AG20443 (cell line): ENCODE data around the gene HRH1.
"Not testable (repeated sequence)": the region's sequence is repeated elsewhere in the genome, so short reads cannot be mapped to it uniquely, and the experiment has no call there.

ENCODE experiments used
- DNase-seq: peaks from one replicate; pipeline ENCODE4 v3.0.0; 2012; ENCODE audit warnings: low spot score, mixed read lengths

Gene HRH1

DNA sequence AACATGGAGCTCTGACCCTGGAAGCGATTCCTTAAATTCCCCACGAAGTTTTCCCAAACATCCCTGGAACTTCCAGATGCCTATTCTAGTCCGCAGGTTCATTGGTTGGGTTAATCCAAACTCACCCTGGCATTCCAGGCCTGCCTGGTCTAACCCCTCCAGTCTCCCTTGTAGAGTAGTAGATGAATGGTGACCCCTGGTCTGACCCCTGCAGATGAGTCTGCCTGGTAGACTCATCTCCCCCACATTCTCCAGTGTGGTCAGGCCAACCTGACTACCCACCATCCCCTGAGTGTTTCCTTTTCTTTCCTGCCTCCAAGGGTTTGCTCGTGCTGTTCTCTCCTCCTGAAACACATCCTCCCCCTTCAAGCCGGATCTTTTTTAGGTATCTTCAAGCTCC is 10.8 kb upstream of the HRH1 start:
- DNase-seq, result no peak

DNA sequence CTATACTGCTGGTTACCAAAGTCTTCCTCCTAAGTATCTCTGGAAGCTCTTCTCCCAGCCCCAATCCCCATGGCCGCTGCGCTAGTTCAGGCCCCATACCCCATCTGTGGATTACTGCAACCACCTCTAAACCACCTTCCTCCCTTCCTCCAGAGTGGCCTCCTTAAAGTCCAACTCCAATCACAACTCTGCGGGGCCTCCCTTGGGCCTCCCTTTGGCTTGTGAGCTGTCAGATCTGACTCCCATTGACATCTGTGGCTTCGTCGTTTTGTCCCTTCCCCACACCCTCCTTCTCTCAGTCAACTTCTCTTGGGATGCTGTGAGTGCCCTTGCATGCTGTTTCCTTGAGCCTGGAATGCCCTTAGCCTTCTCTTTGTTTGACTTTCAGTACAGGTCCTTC is 9.3 kb upstream of the HRH1 start:
- no peak for DNase-seq

DNA sequence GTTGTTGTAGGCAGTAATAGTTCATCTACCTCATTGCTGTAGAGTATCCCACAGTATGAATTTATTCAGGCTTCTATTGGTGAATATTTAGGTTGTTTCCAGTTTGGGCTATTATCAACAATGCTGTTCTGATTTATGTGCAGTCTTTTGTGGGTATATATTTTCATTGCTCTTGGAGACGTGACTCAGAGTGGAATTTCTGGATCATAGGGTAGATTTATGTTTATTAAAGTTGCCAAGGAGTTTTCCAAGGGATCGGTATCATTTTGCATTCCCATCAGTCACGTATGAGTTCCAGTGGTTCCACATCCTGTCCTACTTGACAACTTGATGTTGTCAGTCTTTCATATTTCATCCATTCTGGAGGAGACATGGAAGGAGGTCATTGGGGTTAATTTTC is 8.4 kb upstream of the HRH1 start:
- DNase-seq, result peak; percentile 53

DNA sequence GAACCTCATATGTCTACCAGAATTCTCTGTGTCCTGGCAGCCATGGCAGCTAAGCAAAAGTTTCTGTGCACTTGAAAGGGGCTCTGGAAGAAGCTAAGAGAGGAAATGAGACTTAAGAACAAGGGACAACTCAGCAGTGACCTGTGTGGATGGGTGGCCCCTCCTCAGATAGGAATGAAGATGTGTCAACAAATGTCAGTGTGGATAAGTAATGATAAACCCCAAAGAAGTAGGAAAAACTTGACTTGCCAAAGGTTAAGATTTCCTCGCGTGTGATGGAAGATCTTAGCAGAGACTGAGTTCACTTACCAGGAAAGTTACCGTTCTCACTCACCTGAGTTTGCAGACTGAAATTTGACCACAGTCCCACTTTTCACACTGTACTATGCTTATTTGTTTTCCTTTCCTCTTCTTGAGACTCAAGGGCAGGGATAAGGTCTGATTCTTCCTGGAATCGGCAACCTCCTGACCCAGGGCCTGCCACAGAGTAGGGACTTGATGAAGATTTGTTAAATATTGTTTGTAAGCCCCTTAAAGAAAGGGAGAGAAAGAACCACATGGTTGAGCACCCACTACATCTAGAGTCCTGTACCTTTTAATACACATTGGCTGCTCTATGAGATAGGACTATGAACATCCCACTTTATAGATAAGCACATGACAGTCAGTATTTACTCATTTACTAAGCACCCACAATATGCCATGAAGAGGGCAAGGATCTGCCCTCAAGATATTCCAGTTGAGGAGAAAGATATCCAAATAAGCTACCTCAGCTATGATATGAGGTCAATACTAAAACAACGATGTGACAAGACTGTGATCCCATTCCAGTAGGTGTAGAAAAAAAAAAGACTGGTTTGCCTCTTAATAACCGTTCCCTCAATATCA is 7.3 kb upstream of the HRH1 start:
- DNase-seq, result no peak

DNA sequence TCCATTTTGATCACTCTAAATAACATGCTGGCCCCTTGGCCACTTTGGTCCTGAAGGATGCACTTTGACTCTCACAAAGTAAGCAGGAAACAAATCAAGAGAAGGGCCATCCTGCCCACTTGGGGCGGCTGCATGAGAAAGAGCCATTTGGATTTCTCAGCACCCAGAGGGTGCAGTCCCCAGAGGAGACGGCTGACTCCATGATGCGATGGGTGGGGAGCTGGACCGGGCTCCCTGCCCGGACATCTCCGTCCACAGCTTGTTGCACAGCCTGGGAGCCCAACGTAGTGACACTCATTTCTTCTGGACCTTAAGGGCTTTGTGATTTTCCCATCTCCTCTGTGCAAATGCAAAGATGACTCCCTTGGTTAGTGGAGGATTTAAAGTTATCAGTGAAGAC is 4.0 kb upstream of the HRH1 start:
- DNase-seq, result no peak

DNA sequence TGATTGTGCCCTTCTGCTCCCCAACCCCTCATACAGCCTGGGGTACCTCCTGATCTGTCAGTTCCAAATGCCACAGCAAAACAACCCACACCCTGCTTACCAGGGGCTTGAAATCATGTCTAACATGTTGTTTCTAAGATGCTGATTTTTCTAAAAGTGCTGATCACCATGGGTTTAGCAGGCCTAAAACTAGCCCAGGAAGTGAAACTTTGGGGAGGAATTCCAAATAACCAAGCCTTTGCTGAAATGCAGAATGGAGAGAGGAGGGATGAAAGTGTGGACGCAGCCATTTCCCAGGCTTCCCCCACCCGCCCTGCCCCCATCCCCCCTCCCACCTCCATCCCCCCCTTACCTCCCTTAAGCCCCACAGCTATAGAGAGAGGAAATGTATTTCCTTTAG is 2.0 kb upstream of the HRH1 start:
- DNase-seq, result no peak

DNA sequence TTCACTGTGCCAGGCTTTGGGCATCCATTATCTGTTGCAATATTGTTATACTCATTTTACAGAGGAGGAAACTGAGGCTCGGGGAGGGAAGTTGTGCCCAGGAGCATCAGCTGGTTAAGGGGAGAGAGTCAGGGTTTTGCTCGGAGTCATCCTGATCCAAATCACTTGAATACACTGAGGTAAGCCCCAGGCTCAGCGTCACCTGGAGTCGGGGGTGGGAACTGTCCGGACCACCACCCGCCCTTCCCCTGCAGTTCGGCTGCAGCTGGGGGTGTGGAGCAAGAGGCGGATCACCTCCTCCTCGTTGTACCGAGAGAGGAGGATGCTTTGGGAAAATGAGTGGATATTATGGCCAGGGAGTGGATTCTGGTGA is 646 bp downstream of the HRH1 start:
- DNase-seq, result peak; percentile 18

DNA sequence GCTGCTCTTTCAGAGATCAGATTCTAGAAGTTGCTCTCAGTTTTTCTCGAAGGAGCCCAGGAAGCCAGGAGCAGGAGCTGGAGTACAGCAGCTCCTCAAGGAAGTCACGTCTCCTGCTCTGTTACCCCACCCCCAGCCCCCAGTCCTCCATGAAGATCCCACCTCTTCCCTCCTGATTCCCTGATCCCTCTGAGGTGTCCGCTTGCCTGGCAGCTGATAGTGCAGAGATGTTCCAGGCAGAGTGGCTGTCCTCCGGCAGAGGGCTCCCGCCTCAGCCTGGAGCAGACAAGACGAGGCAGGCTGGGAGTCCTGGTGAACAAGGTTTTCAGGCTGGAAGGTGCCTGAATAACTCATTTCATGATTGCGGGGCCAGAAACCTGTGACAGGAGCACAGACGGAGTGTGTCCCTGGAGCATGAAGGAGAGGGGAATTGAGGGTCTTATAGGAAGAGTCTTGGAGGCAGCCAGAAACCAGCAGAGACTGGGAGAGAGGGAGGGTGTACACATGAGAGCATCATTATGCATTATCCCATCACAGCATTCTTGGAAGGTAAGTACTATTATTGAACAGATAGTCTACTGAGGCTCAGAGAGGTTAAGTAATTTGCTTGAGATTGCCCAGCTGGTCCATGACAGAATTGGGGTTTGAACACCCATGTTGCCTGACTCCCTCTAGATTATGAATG is 1.2 kb downstream of the HRH1 start:
- DNase-seq, result peak; percentile 86

DNA sequence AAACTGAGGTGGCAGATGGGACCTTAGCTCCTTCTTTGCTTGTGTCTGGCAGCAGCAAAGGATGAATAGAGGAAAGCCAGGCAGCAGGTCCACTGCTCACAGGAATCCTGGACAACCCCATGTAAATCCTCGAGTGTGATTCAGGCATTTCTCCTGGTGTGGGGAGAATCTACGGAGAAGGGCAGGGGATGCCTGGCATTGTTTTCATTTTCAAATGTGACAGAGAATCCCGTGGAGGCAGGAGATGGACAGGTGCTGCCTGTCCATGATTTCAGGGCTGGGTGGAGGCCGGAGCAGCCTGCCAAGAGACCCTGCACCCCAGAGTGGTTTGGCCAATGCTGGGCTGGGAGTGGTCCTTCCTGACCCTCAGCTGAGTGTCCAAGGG is 1.7 kb downstream of the HRH1 start:
- DNase-seq, result no peak

DNA sequence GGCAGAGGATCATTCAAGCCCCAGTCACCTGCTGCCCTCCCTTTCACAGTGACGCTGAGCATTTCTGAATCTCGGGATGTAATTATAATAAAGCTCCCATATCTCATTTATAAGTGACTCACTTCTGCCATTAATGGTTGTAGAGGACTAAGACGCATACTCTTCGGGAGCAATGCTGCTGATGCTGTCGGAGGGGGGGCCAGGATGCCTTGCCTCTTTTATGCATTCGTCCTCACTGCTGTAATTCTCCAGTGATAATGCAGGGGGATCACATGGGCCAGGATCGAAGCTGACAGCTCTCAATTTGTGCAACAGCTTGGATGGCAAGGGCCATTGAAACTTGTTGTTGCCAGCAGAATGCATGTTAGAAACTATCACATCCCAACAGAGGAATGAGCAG is 3.1 kb downstream of the HRH1 start:
- DNase-seq, result no peak

DNA sequence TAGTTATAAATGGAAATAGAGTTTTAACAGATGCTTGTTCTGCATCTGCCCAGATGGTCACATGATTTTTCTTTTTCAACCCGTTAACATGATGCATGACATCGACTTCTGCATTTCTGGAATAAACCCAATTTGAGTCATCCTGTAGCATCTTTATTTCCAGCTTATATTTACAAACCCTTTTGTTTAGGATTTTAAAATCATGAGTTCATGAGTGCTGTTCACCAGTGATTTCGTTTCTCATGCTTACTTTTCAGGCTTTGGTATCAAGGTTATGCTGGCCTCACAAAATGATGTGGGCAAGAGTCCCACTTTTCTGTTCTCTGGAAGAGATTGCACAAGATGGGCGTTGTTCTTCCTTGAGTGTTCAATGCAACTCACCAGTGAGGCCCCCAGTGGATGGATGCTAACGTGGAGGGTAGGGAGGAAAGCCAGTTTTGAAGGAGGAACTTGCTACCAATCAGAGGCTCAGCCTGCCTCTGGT is 5.2 kb downstream of the HRH1 start:
- DNase-seq, result peak; percentile 81

DNA sequence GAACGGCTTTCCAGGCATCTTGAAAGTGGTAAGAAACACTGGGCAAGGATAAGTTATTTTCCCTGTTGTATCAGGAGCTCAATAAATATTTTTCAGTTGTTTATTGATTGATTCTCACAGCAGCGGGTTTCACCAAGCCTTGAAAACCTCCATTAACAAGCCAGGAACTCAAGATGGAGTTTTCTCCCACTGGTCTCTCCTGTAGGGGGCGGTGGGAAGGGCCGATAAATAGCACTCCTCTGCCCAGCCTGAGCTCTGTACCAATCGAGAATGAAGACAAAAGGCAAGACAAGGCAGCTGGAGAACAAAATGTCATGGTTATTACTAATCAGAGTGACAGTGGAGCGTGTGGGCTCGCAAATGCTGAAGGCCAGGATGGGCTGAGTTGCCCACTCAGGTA is 7.4 kb downstream of the HRH1 start:
- no peak for DNase-seq

DNA sequence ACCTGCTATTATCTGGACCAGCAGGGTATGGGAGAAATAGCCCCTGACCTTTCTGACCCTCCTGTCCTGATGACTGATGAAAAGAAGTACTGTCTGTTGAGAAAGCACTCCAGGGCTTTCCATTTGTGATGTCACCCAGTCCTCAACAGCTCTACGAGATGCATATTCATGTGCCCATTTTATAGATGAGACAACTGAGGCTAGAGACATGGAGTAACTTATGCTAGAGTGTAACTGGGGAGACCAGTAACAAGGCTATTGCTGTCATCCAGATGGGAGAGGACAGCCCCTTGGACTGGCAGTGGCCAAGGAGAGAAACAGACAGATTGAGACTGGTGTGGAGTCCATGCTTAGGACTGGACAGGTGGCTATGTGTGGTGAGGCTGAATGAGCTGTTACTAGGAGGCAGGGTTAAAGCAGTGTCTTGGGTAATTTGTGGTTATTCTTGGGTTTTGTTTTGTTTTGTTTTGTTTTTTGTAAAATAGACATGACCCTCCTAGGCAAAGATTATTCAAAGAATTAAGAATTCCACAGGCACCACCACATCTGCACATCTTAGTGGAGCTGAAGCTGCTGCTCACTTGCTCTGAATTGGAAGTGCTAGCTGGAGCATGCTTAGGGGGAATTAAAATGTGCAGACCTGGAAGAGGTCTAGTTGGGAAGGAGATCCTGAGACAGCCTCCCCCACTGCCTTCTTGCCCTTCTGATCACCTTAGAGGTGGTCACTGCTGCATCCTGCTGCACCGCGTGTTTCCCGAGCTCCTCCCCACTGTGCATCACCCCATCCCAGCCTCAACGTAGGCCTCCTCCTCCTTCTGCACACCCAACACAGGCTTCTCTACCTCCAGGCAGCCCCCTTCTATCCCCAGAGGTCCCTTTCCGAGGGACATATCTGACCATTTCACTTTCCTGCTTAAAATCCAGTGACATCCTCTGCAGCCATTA is 8.4 kb downstream of the HRH1 start:
- DNase-seq, result no peak

DNA sequence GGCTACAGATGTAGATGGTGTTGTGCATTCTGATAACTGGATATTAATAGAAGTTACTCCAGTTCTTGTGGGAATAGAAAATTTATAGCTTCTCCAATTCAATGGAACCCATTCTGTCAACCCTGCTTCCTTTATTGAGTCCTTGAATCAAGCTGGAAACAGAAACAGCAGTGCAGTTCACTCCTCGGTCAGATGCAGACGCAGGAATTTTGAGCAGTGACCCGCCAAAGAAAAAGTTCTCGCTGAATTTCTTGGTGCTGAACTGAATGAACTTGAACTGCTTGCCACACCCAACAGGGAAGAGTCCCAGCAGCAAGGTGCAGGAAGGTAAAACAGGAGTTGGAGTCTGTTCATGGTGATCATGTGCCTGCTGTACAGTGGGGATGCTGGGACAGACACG is 10.3 kb downstream of the HRH1 start:
- DNase-seq, result no peak

DNA sequence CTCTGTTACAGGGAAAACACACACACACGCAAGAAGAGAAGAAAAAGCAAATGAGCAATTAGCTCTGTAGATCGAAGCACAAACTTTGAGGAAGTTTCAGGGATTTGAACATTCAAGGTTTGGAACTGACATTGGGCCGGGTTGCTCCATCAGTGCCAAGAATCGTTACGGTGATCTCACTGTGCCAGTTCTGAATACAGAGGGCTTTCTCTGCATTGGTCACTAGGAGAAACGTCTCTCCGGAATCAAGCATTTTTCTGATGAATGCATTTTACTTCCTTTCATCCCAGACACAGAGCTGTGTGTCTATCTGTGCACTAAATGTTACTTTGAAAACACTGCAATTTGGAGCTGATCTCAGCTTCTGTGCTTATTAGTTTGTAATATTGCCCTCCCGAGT is 11.2 kb downstream of the HRH1 start:
- DNase-seq, result no peak

DNA sequence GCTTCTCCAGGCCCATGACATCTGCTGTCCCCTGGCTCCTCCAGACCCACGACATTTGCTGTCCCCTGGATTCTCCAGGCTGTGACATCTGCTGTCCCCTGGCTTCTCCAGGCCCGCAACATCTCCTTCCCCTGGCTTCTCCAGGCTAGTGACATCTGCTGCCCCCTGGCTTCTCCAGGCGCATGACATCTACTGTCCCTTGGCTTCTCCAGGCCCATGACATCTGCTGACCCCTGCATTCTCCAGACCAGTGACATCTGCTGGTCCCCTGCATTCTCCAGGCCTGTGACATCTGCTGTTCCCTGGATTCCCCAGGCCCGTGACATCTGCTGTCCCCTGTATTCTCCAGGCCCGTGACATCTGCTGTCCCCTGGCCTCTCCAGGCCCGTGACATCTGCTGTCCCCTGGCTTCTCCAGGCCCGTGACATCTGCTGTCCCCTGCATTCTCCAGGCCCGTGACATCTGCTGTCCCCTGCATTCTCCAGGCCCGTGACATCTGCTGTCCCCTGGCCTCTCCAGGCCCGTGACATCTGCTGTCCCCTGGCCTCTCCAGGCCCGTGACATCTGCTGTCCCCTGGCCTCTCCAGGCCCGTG is 12.6 kb downstream of the HRH1 start:
- not testable (repeated sequence) for DNase-seq

DNA sequence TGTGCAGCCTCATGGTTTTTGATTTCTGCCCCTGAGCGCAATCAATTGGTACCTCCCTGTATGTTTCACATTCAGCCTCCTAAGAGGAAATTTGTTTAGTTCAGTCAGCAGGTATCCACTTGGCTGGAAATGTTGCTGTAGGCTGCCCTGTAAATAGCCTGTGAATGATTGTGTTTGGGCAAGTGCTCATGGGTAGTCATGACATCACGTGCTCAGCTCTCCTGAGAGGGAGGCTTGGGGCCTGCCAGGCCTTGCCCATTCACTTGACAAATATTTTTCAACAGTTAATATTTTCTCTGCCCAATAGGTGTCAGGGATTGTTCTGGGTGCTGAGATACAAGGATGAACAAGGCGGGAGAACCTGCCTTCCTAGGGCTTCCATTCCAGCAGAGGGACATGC is 13.3 kb downstream of the HRH1 start:
- no peak for DNase-seq

DNA sequence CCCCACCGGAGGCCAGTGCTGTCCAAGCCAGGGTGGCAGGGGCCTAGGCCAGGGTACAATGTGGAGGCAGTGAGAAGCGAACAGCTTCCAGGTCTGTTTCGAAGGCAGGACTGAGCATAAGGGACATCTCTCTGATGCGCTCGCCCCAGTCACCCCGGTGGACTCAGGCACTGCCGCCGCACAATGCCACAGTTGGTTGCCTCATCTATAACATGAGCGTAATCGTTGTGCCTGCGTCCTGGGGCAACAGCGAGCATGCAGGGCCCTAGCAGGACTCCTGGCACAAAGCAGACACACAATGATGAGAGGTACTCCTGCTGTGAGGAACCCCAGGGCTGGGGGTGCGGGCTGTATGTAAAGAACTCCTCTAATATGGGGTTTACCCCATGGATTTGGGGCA is 14.1 kb downstream of the HRH1 start:
- no peak for DNase-seq

DNA sequence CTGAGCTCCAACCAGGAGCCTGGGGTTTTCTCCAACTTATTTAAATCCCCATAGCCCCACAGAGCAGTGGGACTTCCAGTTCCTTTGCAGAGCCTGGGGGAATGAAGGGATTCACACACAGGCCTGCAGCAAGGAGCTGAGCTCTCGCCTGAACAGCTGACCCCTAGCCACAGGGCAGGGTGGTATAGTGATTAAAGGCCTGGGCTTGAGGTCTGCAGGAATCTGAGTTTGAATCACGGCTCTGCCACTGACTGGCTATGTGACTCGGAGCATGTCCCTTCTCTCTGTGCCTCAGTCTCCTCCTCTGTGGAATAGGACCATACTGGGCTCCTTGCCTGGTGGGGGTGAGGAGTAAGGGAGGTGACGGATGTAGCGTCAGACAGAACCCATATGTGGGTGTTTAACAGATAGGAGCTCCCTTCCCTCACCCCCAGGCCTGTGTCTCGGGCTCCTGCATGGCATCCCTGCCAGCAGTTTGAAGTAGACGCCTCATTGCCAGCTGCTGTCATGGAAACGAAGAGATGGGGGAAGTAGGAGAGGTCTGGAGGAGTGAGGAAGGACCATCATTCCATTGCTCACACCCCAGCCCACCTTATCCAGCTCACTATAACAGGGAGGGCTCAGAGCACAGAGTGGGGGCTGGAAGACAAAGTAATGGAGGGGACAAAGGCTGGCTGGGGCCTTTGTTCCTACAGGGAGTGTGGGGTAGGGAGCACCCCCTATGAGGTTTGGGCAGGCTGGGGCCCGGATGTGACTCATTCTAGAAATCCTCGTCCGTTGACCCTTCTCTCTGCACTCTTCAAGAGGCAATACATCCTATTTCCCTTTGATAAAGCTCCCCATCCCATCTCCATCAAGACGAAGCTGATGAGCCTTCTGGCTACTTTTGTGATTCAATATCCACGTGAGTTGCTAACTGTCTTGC is 14.8 kb downstream of the HRH1 start:
- DNase-seq, result no peak

DNA sequence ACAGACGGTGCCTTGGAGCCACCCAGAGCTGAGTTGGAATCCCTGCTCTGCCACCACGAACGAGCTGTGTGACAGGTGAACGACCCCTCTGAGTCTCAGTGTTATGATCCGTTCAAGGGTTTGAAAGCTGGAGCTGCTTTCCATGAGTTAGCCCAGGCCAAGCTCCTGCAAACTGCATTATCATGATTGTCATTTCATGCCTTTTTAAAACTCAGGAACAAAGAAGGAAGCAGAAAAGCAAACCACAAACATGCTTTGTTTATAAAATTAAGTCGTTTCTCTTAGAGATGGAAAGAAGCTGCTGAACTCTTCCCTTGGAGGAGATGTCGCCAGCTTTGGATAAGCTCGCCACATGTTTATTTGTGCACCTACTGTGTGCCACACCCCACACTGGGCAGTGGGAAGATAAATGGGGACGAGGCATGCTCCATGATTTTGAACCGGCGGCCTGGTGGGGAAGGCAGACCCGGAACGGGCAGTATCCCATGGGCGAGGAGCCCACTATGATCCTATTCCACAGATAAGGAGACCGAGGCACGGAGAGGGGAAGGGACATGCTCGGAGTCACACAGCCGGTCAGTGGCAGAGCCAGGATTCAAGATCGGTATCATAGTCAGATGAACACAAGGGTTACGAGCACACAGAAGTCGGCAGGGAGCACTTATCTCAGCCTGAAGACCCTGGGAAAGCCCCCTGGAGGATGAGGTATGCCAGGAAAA is 15.9 kb downstream of the HRH1 start:
- DNase-seq, result no peak
